HepG2 (cell line): Measurements from ENCODE around the gene TM4SF18. TPM values are rescaled to one million over a fixed set of nuclear protein-coding genes. Genes with fewer than 3 reads are reported as not detected.

Source experiments
- ASH2L ChIP-seq: fragments of 300-600, 200-600 bp; sonication (generic); IDR thresholded peaks from 2 replicates; pipeline ENCODE4 v1.7.0; 2017; ENCODE audit warnings: low read depth, mild to moderate bottlenecking, moderate library complexity, mixed read lengths, low read length; ENCODE audit not compliant: insufficient read length
- GABPB1 ChIP-seq: IDR thresholded peaks from 2 replicates; pipeline ENCODE4 v1.6.1; 2016; ENCODE audit warnings: mild to moderate bottlenecking, missing genetic modification reagents, moderate library complexity, missing compliant biosample characterization
- KLF16 ChIP-seq, 2 experiments: sonication (generic) in 1 of 2; formaldehyde crosslinking in 1 of 2; IDR thresholded peaks; 2 replicates each; pipeline versions ENCODE4 v1.6.1 to v1.8.0; 2016 to 2023; ENCODE audit warnings: missing genetic modification reagents in 2 of 2, missing compliant biosample characterization in 1 of 2
- MIER3 ChIP-seq: IDR thresholded peaks from 2 replicates; pipeline ENCODE4 v1.6.1; 2016; ENCODE audit warnings: missing compliant biosample characterization, borderline replicate concordance
- MIXL1 ChIP-seq: IDR thresholded peaks from 2 replicates; pipeline ENCODE4 v1.6.1; 2016
- POGZ ChIP-seq: sonication (generic); formaldehyde crosslinking; IDR thresholded peaks from 2 replicates; pipeline ENCODE4 v1.4.0; 2020; ENCODE audit warnings: mild to moderate bottlenecking, missing genetic modification reagents
- SAP130 ChIP-seq: IDR thresholded peaks from 2 replicates; pipeline ENCODE4 v1.6.1; 2016; ENCODE audit warnings: low read depth
- ZBTB20 ChIP-seq: sonication (generic); formaldehyde crosslinking; IDR thresholded peaks from 2 replicates; pipeline ENCODE4 v1.8.1; 2023; ENCODE audit warnings: missing genetic modification reagents, low read depth, mild to moderate bottlenecking, borderline replicate concordance
- ZBTB26 ChIP-seq: IDR thresholded peaks from 2 replicates; pipeline ENCODE4 v1.6.1; 2016; ENCODE audit warnings: missing compliant biosample characterization, missing genetic modification reagents, borderline replicate concordance
- ZNF263 ChIP-seq: sonication (generic); formaldehyde crosslinking; IDR thresholded peaks from 2 replicates; pipeline ENCODE4 v1.4.0; 2020; ENCODE audit warnings: missing genetic modification reagents
- ZNF354B ChIP-seq: sonication (generic); formaldehyde crosslinking; IDR thresholded peaks from 2 replicates; pipeline ENCODE4 v1.8.0; 2022; ENCODE audit warnings: mild to moderate bottlenecking, missing genetic modification reagents
- polyA plus RNA-seq, 8 experiments: library from polyadenylated mRNA; depleted of rRNA in 3 of 8; stranded (reverse) in 7 of 8; unstranded in 1 of 8; fragments of >200 nt; fragmentation: Illumina TruSeq in 4 of 8; extraction: Trizol in 4 of 8; gene quantifications; 2 replicates each; pipeline versions ENCODE4 v1.2.1 to v1.2.3, GENCODE V29; 2011 to 2016; ENCODE audit warnings: low read depth in 4 of 8, missing spikeins in 1 of 8, mixed read lengths in 1 of 8; ENCODE audit not compliant: insufficient read depth in 1 of 8
- total RNA-seq, 5 experiments: library from RNA; depleted of rRNA; stranded (reverse); fragments of >200 nt; fragmentation: Illumina TruSeq; extraction: Trizol; gene quantifications; 2 replicates each; pipeline ENCODE4 v1.2.3, GENCODE V29; 2016; ENCODE audit warnings: low read depth in 1 of 5
- TF ChIP-seq, protein P1 (sequence below): fragments of 450-650 bp; IDR thresholded peaks from 2 replicates; pipeline ENCODE4 v1.6.1; 2017; ENCODE audit warnings: mild to moderate bottlenecking
- TF ChIP-seq, protein P2 (sequence below): IDR thresholded peaks from 2 replicates; pipeline ENCODE4 v1.4.0; 2020; ENCODE audit warnings: mild to moderate bottlenecking, missing genetic modification reagents
- TF ChIP-seq, protein P3 (sequence below): sonication (generic); formaldehyde crosslinking; IDR thresholded peaks from 2 replicates; pipeline ENCODE4 v1.9.0; 2022; ENCODE audit warnings: missing genetic modification reagents, mild to moderate bottlenecking, borderline replicate concordance

Gene TM4SF18
- total and polyA plus RNA-seq, 2 of the 13 experiments (the other 11 are each of a cell fraction or from before 2014, with no cell fraction given), result 0.15 TPM; not detected in 1

GRCh38 chr3:149339931-149340309 lies 6.5 kb upstream of the TM4SF18 start (continued):
- 0 out of 2 replicates have a peak, but pooled peaks have one; percentile 11 for TF ChIP-seq ZBTB26 (CRISPR knock-in tag)
- TF ChIP-seq, protein P1, sequence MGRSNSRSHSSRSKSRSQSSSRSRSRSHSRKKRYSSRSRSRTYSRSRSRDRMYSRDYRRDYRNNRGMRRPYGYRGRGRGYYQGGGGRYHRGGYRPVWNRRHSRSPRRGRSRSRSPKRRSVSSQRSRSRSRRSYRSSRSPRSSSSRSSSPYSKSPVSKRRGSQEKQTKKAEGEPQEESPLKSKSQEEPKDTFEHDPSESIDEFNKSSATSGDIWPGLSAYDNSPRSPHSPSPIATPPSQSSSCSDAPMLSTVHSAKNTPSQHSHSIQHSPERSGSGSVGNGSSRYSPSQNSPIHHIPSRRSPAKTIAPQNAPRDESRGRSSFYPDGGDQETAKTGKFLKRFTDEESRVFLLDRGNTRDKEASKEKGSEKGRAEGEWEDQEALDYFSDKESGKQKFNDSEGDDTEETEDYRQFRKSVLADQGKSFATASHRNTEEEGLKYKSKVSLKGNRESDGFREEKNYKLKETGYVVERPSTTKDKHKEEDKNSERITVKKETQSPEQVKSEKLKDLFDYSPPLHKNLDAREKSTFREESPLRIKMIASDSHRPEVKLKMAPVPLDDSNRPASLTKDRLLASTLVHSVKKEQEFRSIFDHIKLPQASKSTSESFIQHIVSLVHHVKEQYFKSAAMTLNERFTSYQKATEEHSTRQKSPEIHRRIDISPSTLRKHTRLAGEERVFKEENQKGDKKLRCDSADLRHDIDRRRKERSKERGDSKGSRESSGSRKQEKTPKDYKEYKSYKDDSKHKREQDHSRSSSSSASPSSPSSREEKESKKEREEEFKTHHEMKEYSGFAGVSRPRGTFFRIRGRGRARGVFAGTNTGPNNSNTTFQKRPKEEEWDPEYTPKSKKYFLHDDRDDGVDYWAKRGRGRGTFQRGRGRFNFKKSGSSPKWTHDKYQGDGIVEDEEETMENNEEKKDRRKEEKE, result no peak
- TF ChIP-seq ZNF263, result peak; percentile 64; the same call in 1 of the 2 replicates
- peak; percentile 47 for TF ChIP-seq ASH2L
- TF ChIP-seq POGZ (CRISPR knock-in tag), result peak; percentile 56; the same call in 1 of the 2 replicates
- no peak for TF ChIP-seq ZBTB20 (CRISPR knock-in tag)
- TF ChIP-seq GABPB1 (CRISPR knock-in tag), result 0 out of 2 replicates have a peak, but pooled peaks have one; percentile 13
- 0 out of 4 replicates have a peak, but pooled peaks of 1 of the 2 experiments have one; percentile 19 for TF ChIP-seq KLF16 (CRISPR knock-in tag; IDR thresholded peaks at IDR 0.05)
- peak; percentile 41; the same call in 1 of the 2 replicates for TF ChIP-seq SAP130 (CRISPR knock-in tag)
- TF ChIP-seq ZNF354B, result no peak
- TF ChIP-seq MIXL1 (CRISPR knock-in tag), result peak; percentile 17; the same call in 1 of the 2 replicates
- TF ChIP-seq, protein P2, sequence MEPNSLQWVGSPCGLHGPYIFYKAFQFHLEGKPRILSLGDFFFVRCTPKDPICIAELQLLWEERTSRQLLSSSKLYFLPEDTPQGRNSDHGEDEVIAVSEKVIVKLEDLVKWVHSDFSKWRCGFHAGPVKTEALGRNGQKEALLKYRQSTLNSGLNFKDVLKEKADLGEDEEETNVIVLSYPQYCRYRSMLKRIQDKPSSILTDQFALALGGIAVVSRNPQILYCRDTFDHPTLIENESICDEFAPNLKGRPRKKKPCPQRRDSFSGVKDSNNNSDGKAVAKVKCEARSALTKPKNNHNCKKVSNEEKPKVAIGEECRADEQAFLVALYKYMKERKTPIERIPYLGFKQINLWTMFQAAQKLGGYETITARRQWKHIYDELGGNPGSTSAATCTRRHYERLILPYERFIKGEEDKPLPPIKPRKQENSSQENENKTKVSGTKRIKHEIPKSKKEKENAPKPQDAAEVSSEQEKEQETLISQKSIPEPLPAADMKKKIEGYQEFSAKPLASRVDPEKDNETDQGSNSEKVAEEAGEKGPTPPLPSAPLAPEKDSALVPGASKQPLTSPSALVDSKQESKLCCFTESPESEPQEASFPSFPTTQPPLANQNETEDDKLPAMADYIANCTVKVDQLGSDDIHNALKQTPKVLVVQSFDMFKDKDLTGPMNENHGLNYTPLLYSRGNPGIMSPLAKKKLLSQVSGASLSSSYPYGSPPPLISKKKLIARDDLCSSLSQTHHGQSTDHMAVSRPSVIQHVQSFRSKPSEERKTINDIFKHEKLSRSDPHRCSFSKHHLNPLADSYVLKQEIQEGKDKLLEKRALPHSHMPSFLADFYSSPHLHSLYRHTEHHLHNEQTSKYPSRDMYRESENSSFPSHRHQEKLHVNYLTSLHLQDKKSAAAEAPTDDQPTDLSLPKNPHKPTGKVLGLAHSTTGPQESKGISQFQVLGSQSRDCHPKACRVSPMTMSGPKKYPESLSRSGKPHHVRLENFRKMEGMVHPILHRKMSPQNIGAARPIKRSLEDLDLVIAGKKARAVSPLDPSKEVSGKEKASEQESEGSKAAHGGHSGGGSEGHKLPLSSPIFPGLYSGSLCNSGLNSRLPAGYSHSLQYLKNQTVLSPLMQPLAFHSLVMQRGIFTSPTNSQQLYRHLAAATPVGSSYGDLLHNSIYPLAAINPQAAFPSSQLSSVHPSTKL (CRISPR knock-in tag), result peak; percentile 72
- TF ChIP-seq, protein P3, sequence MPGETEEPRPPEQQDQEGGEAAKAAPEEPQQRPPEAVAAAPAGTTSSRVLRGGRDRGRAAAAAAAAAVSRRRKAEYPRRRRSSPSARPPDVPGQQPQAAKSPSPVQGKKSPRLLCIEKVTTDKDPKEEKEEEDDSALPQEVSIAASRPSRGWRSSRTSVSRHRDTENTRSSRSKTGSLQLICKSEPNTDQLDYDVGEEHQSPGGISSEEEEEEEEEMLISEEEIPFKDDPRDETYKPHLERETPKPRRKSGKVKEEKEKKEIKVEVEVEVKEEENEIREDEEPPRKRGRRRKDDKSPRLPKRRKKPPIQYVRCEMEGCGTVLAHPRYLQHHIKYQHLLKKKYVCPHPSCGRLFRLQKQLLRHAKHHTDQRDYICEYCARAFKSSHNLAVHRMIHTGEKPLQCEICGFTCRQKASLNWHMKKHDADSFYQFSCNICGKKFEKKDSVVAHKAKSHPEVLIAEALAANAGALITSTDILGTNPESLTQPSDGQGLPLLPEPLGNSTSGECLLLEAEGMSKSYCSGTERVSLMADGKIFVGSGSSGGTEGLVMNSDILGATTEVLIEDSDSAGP (CRISPR knock-in tag), result no peak
- TF ChIP-seq MIER3 (CRISPR knock-in tag), result 0 out of 2 replicates have a peak, but pooled peaks have one; percentile 23
